ENCODE data around the gene TMEM175.

TMEM175 gene

DNA sequence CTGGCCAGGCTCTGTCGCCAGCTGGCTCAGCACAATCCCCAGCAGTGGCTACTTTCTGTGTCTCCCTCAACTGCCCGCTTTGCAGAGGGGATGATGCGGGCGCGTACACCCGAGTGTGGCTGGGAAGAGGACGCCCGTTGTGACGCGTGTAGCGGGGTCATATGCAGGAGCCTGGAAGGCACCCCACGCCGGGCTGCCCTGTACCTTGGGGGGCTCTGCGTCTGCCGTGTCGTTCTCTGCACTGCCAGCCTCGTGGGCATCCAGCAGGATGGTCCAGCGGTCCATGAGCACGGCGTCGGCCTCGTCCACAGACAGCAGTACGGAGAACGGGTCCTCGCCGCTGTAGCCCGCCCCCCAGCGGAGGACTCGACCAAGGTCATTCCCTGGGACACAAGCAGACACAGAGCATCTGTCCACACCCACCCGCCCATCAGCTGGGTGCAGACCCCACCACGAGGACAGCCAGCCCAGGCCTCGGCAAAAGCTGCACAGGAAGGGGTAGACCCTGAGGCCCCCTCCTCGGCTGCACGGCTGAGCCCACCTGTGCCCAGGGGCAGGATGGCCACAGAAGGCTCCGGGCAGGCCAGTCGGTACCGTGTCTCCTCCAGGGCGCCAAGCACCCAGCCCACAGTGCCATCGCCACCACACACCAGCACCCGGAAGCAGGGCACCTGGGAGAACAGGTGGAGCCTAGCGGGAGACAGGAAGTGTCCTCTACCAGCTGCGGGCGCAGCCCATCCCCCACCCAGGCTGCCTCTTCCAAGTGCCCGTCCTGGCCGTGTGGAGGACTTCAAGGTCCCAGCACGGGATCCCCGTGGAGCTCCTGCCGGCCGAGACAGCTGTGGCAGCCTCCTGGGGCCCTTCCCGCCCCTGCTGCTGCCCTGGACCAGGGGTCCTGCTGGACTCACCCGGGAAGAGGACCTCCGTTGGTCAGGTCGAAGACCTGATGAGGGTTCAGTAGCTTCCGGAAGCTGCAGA is 30.3 kb downstream of the TMEM175 start:
- H3K36me3 Mint-ChIP-seq = peaks cover 25% of the 10 kb centered on the region
- ATAC-seq = no peak
- H3K27ac Mint-ChIP-seq = no peak overlapping the region
- H3K9me3 Mint-ChIP-seq = no peaks in the 10 kb centered on the region
- no peak overlapping the region for H3K4me3 Mint-ChIP-seq
- H3K4me1 Mint-ChIP-seq = no peaks in the 10 kb centered on the region
- H3K27me3 Mint-ChIP-seq = no peaks in the 10 kb centered on the region

DNA sequence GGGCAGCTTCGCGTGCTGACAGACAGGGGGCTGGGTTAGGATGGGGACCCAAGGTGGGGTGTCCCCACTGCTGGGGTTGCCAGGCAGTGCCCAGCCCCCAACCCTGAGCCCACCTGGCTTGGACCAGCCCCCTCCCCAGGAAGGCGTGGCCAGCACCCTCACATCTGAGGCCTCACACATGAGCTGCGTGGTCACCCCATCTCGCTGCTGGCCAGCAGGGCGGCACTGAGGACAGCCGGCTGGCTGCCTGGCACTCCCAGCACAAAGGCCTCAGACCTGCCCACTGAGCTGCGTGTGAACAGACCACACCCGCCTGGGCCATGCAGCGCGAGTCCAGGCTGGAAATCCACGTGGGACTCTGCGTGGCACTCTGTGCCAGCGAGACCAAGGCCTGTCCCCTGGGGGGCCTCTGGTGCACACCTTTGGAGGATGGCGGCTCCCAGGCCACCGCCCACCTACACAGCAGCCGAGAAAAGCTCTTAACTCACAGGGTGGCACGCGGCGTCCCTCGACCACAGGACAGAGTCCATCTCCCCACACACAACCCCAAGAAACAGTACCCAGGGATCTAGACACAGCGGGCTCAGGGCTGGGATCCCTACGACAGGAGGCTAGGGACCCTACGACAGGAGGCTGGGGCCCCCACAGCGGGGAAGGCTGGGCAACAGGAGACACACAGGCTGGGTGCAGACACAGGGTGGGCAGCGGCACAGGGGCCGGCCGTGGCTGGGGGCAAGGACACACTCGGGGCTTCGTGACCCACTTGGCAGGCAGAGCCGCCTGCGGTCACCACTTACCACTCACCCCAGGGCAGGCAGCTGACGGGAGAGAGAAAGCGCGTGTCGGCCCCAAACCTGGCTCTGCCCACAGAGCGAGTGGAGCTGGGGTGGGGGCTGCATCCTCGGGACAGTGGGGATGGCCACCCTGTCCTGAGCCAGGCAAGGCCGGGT is 31.3 kb downstream of the TMEM175 start:
- H3K4me3 Mint-ChIP-seq = no peak overlapping the region
- no peaks in the 10 kb centered on the region for H3K27me3 Mint-ChIP-seq
- no peak overlapping the region for H3K27ac Mint-ChIP-seq
- H3K4me1 Mint-ChIP-seq = peaks cover under 1% of the 10 kb centered on the region
- peaks cover 17% of the 10 kb centered on the region for H3K36me3 Mint-ChIP-seq
- H3K9me3 Mint-ChIP-seq = no peaks in the 10 kb centered on the region
- ATAC-seq = no peak

GRCh38 chr4:964346-965025 is 32.2 kb downstream of the TMEM175 start:
- H3K27me3 Mint-ChIP-seq = no peaks in the 10 kb centered on the region
- no peak overlapping the region for H3K27ac Mint-ChIP-seq
- peaks cover 12% of the 10 kb centered on the region for H3K36me3 Mint-ChIP-seq
- H3K9me3 Mint-ChIP-seq = no peaks in the 10 kb centered on the region
- ATAC-seq = no peak
- peaks cover 7% of the 10 kb centered on the region for H3K4me1 Mint-ChIP-seq
- no peak overlapping the region for H3K4me3 Mint-ChIP-seq

- H3K4me3 Mint-ChIP-seq = no peak overlapping the region
- H3K36me3 Mint-ChIP-seq = peaks cover 12% of the 10 kb centered on the region
- H3K27me3 Mint-ChIP-seq = no peaks in the 10 kb centered on the region
- no peak for ATAC-seq
- H3K27ac Mint-ChIP-seq = no peak overlapping the region
- H3K4me1 Mint-ChIP-seq = peaks cover 7% of the 10 kb centered on the region
- H3K9me3 Mint-ChIP-seq = no peaks in the 10 kb centered on the region
Observed at GRCh38 chr4:965048-965765, 32.9 kb downstream of the TMEM175 start.

GRCh38 chr4:965766-966134 is 33.5 kb downstream of the TMEM175 start:
- H3K36me3 Mint-ChIP-seq = peaks cover 12% of the 10 kb centered on the region
- no peak overlapping the region for H3K27ac Mint-ChIP-seq
- H3K4me1 Mint-ChIP-seq = peaks cover 7% of the 10 kb centered on the region
- H3K27me3 Mint-ChIP-seq = no peaks in the 10 kb centered on the region
- H3K9me3 Mint-ChIP-seq = no peaks in the 10 kb centered on the region
- no peak for ATAC-seq
- H3K4me3 Mint-ChIP-seq = no peak overlapping the region

DNA sequence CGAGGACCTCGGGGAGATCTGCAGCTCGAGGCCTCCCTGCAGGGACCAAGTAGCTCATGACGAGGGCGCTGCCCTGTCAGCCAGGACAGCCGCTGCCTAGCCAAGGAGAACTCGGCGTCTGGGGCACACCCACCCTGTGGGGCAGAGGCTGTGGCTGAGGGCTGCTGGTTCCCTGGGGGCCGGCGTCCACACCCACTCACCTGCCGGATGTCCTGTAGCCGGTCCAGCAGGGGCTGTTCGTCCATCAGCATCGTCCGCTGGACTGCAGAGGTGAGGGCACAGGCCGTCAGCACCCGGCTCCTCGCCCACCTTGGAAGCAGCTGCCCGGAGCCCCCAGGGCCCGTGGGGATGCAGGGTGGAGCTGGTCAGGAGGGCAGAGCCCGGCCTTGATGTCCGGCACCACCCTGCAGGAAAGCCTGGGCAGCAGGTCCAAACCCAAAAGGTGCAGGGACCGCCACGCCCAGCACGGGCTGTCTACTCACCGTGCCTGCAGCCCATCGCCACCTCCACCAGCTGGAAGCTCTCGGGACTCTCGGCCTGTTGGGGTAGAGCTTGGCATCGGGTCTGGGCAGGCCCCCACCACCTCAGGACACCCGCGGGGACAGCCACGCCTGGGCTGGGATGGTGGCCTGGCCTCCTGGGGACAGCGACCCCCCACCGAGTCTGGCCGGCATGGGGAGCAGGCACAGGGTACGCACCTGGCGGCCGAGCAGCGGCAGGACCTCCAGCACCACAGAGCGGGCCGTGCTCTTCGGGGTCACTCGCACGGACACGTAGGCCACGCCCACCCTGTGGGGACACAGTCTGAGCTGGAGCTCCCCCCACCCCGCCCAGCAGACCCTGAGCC is 34.2 kb downstream of the TMEM175 start:
- peaks cover 12% of the 10 kb centered on the region for H3K36me3 Mint-ChIP-seq

GRCh38 chr4:967113-968104 is 35.1 kb downstream of the TMEM175 start:
- no peaks in the 10 kb centered on the region for H3K9me3 Mint-ChIP-seq
- ATAC-seq = peak; percentile 43
- no peak overlapping the region for H3K27ac Mint-ChIP-seq
- peaks cover 21% of the 10 kb centered on the region for H3K4me1 Mint-ChIP-seq
- peaks cover 6% of the 10 kb centered on the region for H3K36me3 Mint-ChIP-seq
- no peak overlapping the region for H3K4me3 Mint-ChIP-seq
- no peaks in the 10 kb centered on the region for H3K27me3 Mint-ChIP-seq

More for the DNA sequence above, 34.2 kb downstream of the TMEM175 start:
- H3K4me1 Mint-ChIP-seq = peaks cover 13% of the 10 kb centered on the region
- no peak for ATAC-seq
- H3K9me3 Mint-ChIP-seq = no peaks in the 10 kb centered on the region
- H3K4me3 Mint-ChIP-seq = no peak overlapping the region
- no peak overlapping the region for H3K27ac Mint-ChIP-seq
- H3K27me3 Mint-ChIP-seq = no peaks in the 10 kb centered on the region

- Mint-ChIP-seq H3K9me3 (no peaks in the 10 kb centered on the region), H3K4me3 (peak overlapping the region; percentile 29), H3K36me3 (peaks cover 4% of the 10 kb centered on the region), H3K4me1 (peaks cover 21% of the 10 kb centered on the region), H3K27me3 (no peaks in the 10 kb centered on the region), H3K27ac (no peak overlapping the region)
- ATAC-seq = no peak
Observed at GRCh38 chr4:968221-968620, 36.0 kb downstream of the TMEM175 start.

DNA sequence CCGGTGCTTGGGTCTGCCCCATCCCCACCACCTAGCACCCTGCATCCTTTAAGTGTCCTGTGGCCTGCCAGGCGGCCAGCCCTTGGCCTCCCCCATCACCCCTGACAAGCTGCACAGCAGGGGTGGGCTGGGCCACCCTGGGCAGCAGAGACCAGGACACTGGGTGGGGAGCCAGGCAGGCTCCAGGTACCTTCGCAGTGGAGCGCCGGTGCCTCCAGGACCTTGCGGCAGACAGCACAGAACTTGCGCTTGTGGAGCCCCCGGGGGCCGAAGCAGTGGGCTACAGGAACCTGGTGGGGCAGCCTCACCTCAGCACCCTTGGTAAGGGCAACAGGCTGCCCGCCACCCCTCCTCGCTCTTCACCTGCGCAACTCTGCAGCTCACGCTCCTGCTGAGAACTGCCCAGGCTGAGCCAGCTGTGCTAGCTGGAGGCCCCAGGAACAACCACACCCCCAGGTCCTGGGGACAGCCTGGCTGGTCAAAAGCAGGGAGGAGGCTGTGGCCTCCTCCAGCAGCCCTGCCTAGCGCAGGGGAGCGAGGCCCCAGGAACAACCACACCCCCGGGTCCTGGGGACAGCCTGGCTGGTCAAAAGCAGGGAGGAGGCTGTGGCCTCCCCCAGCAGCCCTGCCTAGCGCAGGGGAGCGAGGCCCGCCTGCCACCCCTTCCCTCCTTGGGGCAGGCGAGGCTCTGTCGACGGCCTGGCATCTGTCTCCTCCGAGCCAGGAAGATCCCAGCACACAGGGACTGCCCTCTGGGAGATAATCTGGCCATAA is 36.5 kb downstream of the TMEM175 start:
- no peaks in the 10 kb centered on the region for H3K9me3 Mint-ChIP-seq
- H3K4me1 Mint-ChIP-seq = peaks cover 21% of the 10 kb centered on the region
- peaks cover 4% of the 10 kb centered on the region for H3K36me3 Mint-ChIP-seq
- no peaks in the 10 kb centered on the region for H3K27me3 Mint-ChIP-seq
- H3K4me3 Mint-ChIP-seq = peak overlapping the region; percentile 29
- no peak overlapping the region for H3K27ac Mint-ChIP-seq
- ATAC-seq = no peak

- no peaks in the 10 kb centered on the region for H3K9me3 Mint-ChIP-seq
- ATAC-seq = no peak
- H3K4me3 Mint-ChIP-seq = no peak overlapping the region
- no peak overlapping the region for H3K27ac Mint-ChIP-seq
- peaks cover 4% of the 10 kb centered on the region for H3K36me3 Mint-ChIP-seq
- no peaks in the 10 kb centered on the region for H3K27me3 Mint-ChIP-seq
- H3K4me1 Mint-ChIP-seq = peaks cover 21% of the 10 kb centered on the region
Observed at GRCh38 chr4:970046-970745, 37.9 kb downstream of the TMEM175 start.

DNA sequence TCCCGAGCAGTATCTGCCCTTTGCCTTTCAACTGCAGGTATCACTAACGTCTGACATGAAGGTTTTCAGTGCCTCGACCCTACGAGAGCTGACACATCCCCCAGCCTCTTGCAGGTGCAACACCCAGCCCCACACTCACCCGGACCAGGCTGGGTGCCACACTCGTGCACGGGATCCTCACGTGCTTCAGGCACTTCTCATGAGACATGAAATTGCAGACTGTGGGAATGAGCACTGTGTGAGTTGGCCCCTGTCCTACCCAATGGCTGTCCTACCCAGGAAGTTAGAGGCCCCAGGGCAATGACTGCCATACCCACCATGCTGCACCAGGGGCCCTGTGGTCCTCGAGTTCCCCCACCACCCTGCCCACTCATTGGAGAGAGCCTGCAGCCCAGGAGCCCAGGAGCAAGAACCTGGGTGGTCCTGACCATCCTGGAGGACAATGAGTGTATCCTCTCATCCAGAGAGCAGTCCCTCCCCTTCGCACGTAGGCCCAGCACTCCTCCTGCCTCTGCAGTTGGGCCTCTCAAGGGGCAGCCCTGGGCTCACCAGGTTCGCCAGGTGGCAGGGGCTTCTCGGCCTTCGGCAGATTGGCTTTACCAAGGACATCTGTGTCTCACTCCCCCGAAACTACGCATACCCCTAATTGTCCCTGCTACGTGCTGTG is 38.7 kb downstream of the TMEM175 start:
- peaks cover 21% of the 10 kb centered on the region for H3K4me1 Mint-ChIP-seq
- no peak overlapping the region for H3K27ac Mint-ChIP-seq
- no peak for ATAC-seq
- peak overlapping the region; percentile 36 for H3K4me3 Mint-ChIP-seq
- H3K36me3 Mint-ChIP-seq = peaks cover under 1% of the 10 kb centered on the region
- no peaks in the 10 kb centered on the region for H3K9me3 Mint-ChIP-seq
- no peaks in the 10 kb centered on the region for H3K27me3 Mint-ChIP-seq
